HepG2 (cell line): ENCODE measurements around the gene PLCL1. TPM values are rescaled to one million over a fixed set of nuclear protein-coding genes. Genes with fewer than 3 reads are reported as not detected.

Experiments
- ATAC-seq: fragments of 200-7000 bp; cut with Tn5 transposase; 3 replicates; pipeline ENCODE4 v1.9.1; 2020; ENCODE audit warnings: mild to moderate bottlenecking, moderate library complexity
- BruUV-seq: library from RNA; stranded (reverse); fragments of 400-500 nt; replicated peaks from 2 replicates; lab custom pipeline; 2021; lab: Mats Ljungman, UMichigan
- CTCF ChIA-PET: fragments of 300-600 bp; formaldehyde crosslinking; extraction: SDS; loops from one replicate; lab custom pipeline; 2021; ENCODE audit warnings: low total read pairs, inconsistent platforms, low intra/inter-chr PET ratio; lab: Yijun Ruan, JAX
- POLR2A ChIA-PET: fragments of 350-600 bp; sonication (Branson Sonifier 250); formaldehyde crosslinking; loops from one replicate; lab custom pipeline; 2020; ENCODE audit warnings: antibody characterized with exemption, inconsistent platforms; lab: Yijun Ruan, JAX
- DNase-seq: peaks from one replicate; pipeline ENCODE4 v3.0.0-alpha.2; 2015; ENCODE audit warnings: low spot score
- FAIRE-seq: peaks from 3 replicates; lab custom pipeline; 2011; peaks lifted over from hg19 to GRCh38; lab: Jason Lieb, UNC
- H2AFZ ChIP-seq: one replicate; pipeline ENCODE4 v1.6.1; 2011; ENCODE audit warnings: low read length, inconsistent platforms
- H3K27ac ChIP-seq: fragments of 300-600 bp; 3 replicates; pipeline ENCODE4 v1.8.0; 2011; ENCODE audit warnings: mixed run types, mild to moderate bottlenecking, mixed read lengths, low read length, inconsistent platforms; ENCODE audit not compliant: insufficient read depth; ENCODE audit errors: extremely low read length
- H3K27me3 ChIP-seq, 2 experiments: fragments of 200-600 bp in 1 of 2; 2 replicates in 1 of 2; 3 replicates in 1 of 2; pipeline versions ENCODE4 v1.6.0 to v1.8.0; 2011; ENCODE audit warnings: low read length in 2 of 2, mild to moderate bottlenecking in 2 of 2, moderate library complexity in 2 of 2, inconsistent platforms in 1 of 2; ENCODE audit not compliant: insufficient read depth in 2 of 2, control insufficient read depth in 1 of 2
- H3K36me3 ChIP-seq, 2 experiments: fragments of 200-600 bp in 1 of 2; replicated peaks in 1 of 2; 2 replicates in 1 of 2; 3 replicates in 1 of 2; pipeline versions ENCODE4 v1.5.1 to v1.8.0; 2011; ENCODE audit warnings: low read length in 2 of 2, inconsistent platforms in 1 of 2; ENCODE audit not compliant: insufficient read depth in 2 of 2, control insufficient read depth in 1 of 2
- H3K4me1 ChIP-seq: 2 replicates; pipeline ENCODE4 v1.5.1; 2012; ENCODE audit warnings: low read length, inconsistent platforms; ENCODE audit not compliant: insufficient read depth
- H3K4me2 ChIP-seq: 2 replicates; pipeline ENCODE4 v1.6.0; 2011; ENCODE audit warnings: low read depth, low read length, inconsistent platforms
- H3K4me3 ChIP-seq, 3 experiments: fragments of 200-600 bp in 1 of 3; sonication (generic), shearing (Covaris generic) in 1 of 3; replicated peaks in 1 of 3; 2 replicates each; pipeline ENCODE4 v1.5.1; 2011 to 2016; ENCODE audit warnings: low read length in 3 of 3, inconsistent platforms in 2 of 3, low read depth in 2 of 3, mild to moderate bottlenecking in 2 of 3, control low read depth in 1 of 3, mixed read lengths in 1 of 3; ENCODE audit not compliant: insufficient read depth in 1 of 3
- H3K79me2 ChIP-seq: one replicate; pipeline ENCODE4 v1.6.1; 2011; ENCODE audit warnings: low read length, inconsistent platforms; ENCODE audit not compliant: insufficient read depth
- H3K9ac ChIP-seq: 2 replicates; pipeline ENCODE4 v1.6.0; 2011; ENCODE audit warnings: mild to moderate bottlenecking, low read depth, low read length, inconsistent platforms; ENCODE audit not compliant: insufficient read depth
- H3K9me3 ChIP-seq: 2 replicates; pipeline ENCODE4 v1.5.1; 2012; ENCODE audit warnings: mild to moderate bottlenecking, low read length
- H4K20me1 ChIP-seq: 2 replicates; pipeline ENCODE4 v1.6.0; 2011; ENCODE audit warnings: inconsistent platforms, mild to moderate bottlenecking, low read length, moderate library complexity; ENCODE audit not compliant: insufficient read depth
- ATM ChIP-seq: fragments of 450-650 bp; IDR thresholded peaks from 2 replicates; pipeline ENCODE4 v1.7.1; 2017; ENCODE audit warnings: mild to moderate bottlenecking, borderline replicate concordance
- CBFB ChIP-seq: sonication (generic); formaldehyde crosslinking; IDR thresholded peaks from 2 replicates; pipeline ENCODE4 v1.4.0; 2020; ENCODE audit warnings: missing genetic modification reagents
- DMAP1 ChIP-seq: IDR thresholded peaks from 2 replicates; pipeline ENCODE4 v1.6.1; 2016
- FOXJ3 ChIP-seq: sonication (generic); formaldehyde crosslinking; IDR thresholded peaks from 2 replicates; pipeline ENCODE4 v1.4.0; 2020; ENCODE audit warnings: missing genetic modification reagents, mild to moderate bottlenecking, borderline replicate concordance
- NFE2L2 ChIP-seq: fragments of 150-350 bp; IDR thresholded peaks from 2 replicates; pipeline ENCODE4 v1.6.1; 2014; ENCODE audit warnings: low read length
- POLR2G ChIP-seq: fragments of 200-400 bp; formaldehyde crosslinking; IDR thresholded peaks from 2 replicates; pipeline ENCODE4 v1.6.1; 2018; ENCODE audit warnings: mild to moderate bottlenecking, low read depth, low read length, moderate library complexity
- RFX5 ChIP-seq: IDR thresholded peaks from 2 replicates; pipeline ENCODE4 v1.6.1; 2011; ENCODE audit warnings: low read depth, low read length, improper control_type of control experiment
- SMC3 ChIP-seq: IDR thresholded peaks from 2 replicates; pipeline ENCODE4 v1.6.1; 2011; ENCODE audit warnings: low read length, improper control_type of control experiment
- SOX5 ChIP-seq: IDR thresholded peaks from 2 replicates; pipeline ENCODE4 v1.6.1; 2016; ENCODE audit warnings: borderline replicate concordance
- TARDBP ChIP-seq: sonication (generic); formaldehyde crosslinking; IDR thresholded peaks from 2 replicates; pipeline ENCODE4 v1.8.0; 2022; ENCODE audit warnings: mild to moderate bottlenecking, missing genetic modification reagents
- TBP ChIP-seq: sonication (generic); formaldehyde crosslinking; IDR thresholded peaks from 2 replicates; pipeline ENCODE4 v1.5.0; 2020; ENCODE audit warnings: missing genetic modification reagents
- ZNF124 ChIP-seq: sonication (generic); formaldehyde crosslinking; IDR thresholded peaks from 2 replicates; pipeline ENCODE4 v1.4.0; 2020; ENCODE audit warnings: missing genetic modification reagents
- ZNF230 ChIP-seq: sonication (generic); formaldehyde crosslinking; IDR thresholded peaks from 2 replicates; pipeline ENCODE4 v1.4.0; 2020; ENCODE audit warnings: mild to moderate bottlenecking, missing genetic modification reagents
- ZNF414 ChIP-seq: sonication (generic); formaldehyde crosslinking; IDR thresholded peaks from 2 replicates; pipeline ENCODE4 v1.5.0; 2020; ENCODE audit warnings: missing genetic modification reagents
- ZNF792 ChIP-seq: IDR thresholded peaks from 2 replicates; pipeline ENCODE4 v1.6.1; 2016
- WGBS: methylation state at CpG from one replicate; pipeline ENCODE4 v1.1.6; 2017; ENCODE audit warnings: low lambda C conversion rate; 5-methylcytosine and 5-hydroxymethylcytosine counted together
- in situ Hi-C: cut with HindIII; loops from 2 replicates; pipeline ENCODE4 v1.10.0; 2017; ENCODE audit warnings: low pct_unique_long_range_greater_than_20kb; ENCODE audit not compliant: extremely low pct_ligation_motif_present
- intact Hi-C: fragments of 100-400 bp; cut with micrococcal nuclease; formaldehyde crosslinking; loops from one replicate; pipeline ENCODE4 v1.10.0; 2022; ENCODE audit not compliant: unreplicated experiment
- polyA plus RNA-seq, 8 experiments: library from polyadenylated mRNA; depleted of rRNA in 3 of 8; stranded (reverse) in 7 of 8; unstranded in 1 of 8; fragments of >200 nt; fragmentation: Illumina TruSeq in 4 of 8; extraction: Trizol in 4 of 8; gene quantifications; 2 replicates each; pipeline versions ENCODE4 v1.2.1 to v1.2.3, GENCODE V29; 2011 to 2016; ENCODE audit warnings: low read depth in 4 of 8, missing spikeins in 1 of 8, mixed read lengths in 1 of 8; ENCODE audit not compliant: insufficient read depth in 1 of 8
- total RNA-seq, 5 experiments: library from RNA; depleted of rRNA; stranded (reverse); fragments of >200 nt; fragmentation: Illumina TruSeq; extraction: Trizol; gene quantifications; 2 replicates each; pipeline ENCODE4 v1.2.3, GENCODE V29; 2016; ENCODE audit warnings: low read depth in 1 of 5
- TF ChIP-seq, protein P1 (sequence below): sonication (generic); formaldehyde crosslinking; IDR thresholded peaks from 2 replicates; pipeline ENCODE4 v1.4.0; 2020; ENCODE audit warnings: missing genetic modification reagents
- TF ChIP-seq, protein P2 (sequence below): sonication (generic); formaldehyde crosslinking; IDR thresholded peaks from 2 replicates; pipeline ENCODE4 v1.4.0; 2020; ENCODE audit warnings: missing genetic modification reagents, borderline replicate concordance

PLCL1 gene
- total and polyA plus RNA-seq, 2 of the 13 experiments (the other 11 are each of a cell fraction or from before 2014, with no cell fraction given), result not detected

- no peak for TF ChIP-seq TARDBP (CRISPR knock-in tag)
- no peak for TF ChIP-seq ZNF230 (CRISPR knock-in tag)
- TF ChIP-seq FOXJ3 (CRISPR knock-in tag), result no peak
- no peak for TF ChIP-seq ZNF124 (CRISPR knock-in tag)
- TF ChIP-seq, protein P1, sequence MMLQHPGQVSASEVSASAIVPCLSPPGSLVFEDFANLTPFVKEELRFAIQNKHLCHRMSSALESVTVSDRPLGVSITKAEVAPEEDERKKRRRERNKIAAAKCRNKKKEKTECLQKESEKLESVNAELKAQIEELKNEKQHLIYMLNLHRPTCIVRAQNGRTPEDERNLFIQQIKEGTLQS (CRISPR knock-in tag), result no peak
- TF ChIP-seq CBFB (CRISPR knock-in tag), result no peak
- no peak for TF ChIP-seq POLR2G
These were observed 137.3 kb downstream of the PLCL1 start (continued) for GRCh38 chr2:197941715-197942114.

DNA sequence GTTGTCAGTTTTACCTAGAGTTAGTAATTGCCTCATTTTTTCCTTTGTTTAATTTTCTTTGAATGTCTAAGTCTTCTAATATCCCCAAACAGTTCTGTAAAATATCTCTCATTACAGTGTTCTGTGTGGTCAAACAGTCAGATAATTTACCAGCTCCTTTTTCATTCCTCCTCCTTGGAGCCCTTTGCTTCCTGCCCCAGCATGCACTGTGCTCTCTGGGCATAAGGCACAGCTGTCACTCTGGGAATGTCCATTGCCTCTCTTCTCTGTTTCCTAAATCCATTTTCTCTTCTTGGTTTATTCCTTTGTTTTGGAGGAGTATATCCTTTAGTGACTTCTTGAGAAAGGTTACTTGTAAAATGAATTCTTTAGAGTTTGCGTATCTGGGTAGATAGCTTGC is 139.3 kb downstream of the PLCL1 start:
- no peak for DNase-seq
- ChIA-PET CTCF (no interaction called here), POLR2A (no interaction called here)
- H3K9ac ChIP-seq, result no peak overlapping the region
- no TSS peak for BruUV-seq
- no peak overlapping the region for H3K27ac ChIP-seq
- no peak for FAIRE-seq
- TF ChIP-seq ZNF414 (CRISPR knock-in tag) (no peak), ATM (no peak), SOX5 (no peak), NFE2L2 (no peak), ZNF792 (no peak), RFX5 (no peak), SMC3 (no peak), TBP (CRISPR knock-in tag) (no peak), DMAP1 (CRISPR knock-in tag) (no peak)
- TF ChIP-seq, protein P2, sequence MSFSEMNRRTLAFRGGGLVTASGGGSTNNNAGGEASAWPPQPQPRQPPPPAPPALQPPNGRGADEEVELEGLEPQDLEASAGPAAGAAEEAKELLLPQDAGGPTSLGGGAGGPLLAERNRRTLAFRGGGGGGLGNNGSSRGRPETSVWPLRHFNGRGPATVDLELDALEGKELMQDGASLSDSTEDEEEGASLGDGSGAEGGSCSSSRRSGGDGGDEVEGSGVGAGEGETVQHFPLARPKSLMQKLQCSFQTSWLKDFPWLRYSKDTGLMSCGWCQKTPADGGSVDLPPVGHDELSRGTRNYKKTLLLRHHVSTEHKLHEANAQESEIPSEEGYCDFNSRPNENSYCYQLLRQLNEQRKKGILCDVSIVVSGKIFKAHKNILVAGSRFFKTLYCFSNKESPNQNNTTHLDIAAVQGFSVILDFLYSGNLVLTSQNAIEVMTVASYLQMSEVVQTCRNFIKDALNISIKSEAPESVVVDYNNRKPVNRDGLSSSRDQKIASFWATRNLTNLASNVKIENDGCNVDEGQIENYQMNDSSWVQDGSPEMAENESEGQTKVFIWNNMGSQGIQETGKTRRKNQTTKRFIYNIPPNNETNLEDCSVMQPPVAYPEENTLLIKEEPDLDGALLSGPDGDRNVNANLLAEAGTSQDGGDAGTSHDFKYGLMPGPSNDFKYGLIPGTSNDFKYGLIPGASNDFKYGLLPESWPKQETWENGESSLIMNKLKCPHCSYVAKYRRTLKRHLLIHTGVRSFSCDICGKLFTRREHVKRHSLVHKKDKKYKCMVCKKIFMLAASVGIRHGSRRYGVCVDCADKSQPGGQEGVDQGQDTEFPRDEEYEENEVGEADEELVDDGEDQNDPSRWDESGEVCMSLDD (CRISPR knock-in tag), result no peak
- in situ Hi-C loops (no loop called here), intact Hi-C loops (no loop called here)
- H3K4me2 ChIP-seq, result no peak overlapping the region
- no peaks in the 10 kb centered on the region for H3K79me2 ChIP-seq
- no peaks in the 10 kb centered on the region for H3K27me3 ChIP-seq
- H3K4me3 ChIP-seq, result no peak overlapping the region
- no peak overlapping the region for H2AFZ ChIP-seq
- 98% methylated on average over 1 of the region's 1 CpG for WGBS
- H3K4me1 ChIP-seq, result no peaks in the 10 kb centered on the region
- no peaks in the 10 kb centered on the region for H3K36me3 ChIP-seq
- H4K20me1 ChIP-seq, result no peaks in the 10 kb centered on the region
- no peaks in the 10 kb centered on the region for H3K9me3 ChIP-seq
- ATAC-seq, result no peak
